Amygdala (tissue), 56 donors: ENCODE measurements around the gene OR6B1.
"Not testable (repeated sequence)": the region's sequence is repeated elsewhere in the genome, so short reads cannot be mapped to it uniquely, and the experiment has no call there.

ENCODE experiments used
- DNase-seq, 56 donors: peaks; one replicate each; lab custom pipeline; 2025; lab: John Stamatoyannopoulos, UW

OR6B1 gene

GRCh38 chr7:144004703-144005102 is 4.6 kb downstream of the OR6B1 start:
- DNase-seq: no peak

- no peak for DNase-seq
These were observed 6.0 kb downstream of the OR6B1 start for GRCh38 chr7:144006029-144006691.

- DNase-seq: no peak
These were observed 6.5 kb downstream of the OR6B1 start for GRCh38 chr7:144006692-144007042.

- no peak for DNase-seq
These were observed 9.2 kb downstream of the OR6B1 start for GRCh38 chr7:144009361-144009760.

- not testable (repeated sequence) for DNase-seq
These were observed 9.9 kb downstream of the OR6B1 start for GRCh38 chr7:144010061-144010460.

GRCh38 chr7:144010821-144011220 is 10.7 kb downstream of the OR6B1 start:
- DNase-seq: not testable (repeated sequence)

GRCh38 chr7:144011458-144012230 is 11.5 kb downstream of the OR6B1 start:
- no peak for DNase-seq

- no peak for DNase-seq
These were observed 17.9 kb downstream of the OR6B1 start for GRCh38 chr7:144018065-144018464.

GRCh38 chr7:144019457-144019856 is 19.3 kb downstream of the OR6B1 start:
- DNase-seq: no peak

GRCh38 chr7:144020340-144020739 is 20.2 kb downstream of the OR6B1 start:
- no peak for DNase-seq

- no peak for DNase-seq
These were observed 22.0 kb downstream of the OR6B1 start for GRCh38 chr7:144022169-144022568.

- DNase-seq: no peak
These were observed 23.2 kb downstream of the OR6B1 start for GRCh38 chr7:144023171-144023827.

GRCh38 chr7:144024213-144024612 is 24.1 kb downstream of the OR6B1 start:
- DNase-seq: no peak

GRCh38 chr7:144026203-144026883 is 26.2 kb downstream of the OR6B1 start:
- DNase-seq: no peak

GRCh38 chr7:144027070-144027469 is 26.9 kb downstream of the OR6B1 start:
- no peak for DNase-seq

- no peak for DNase-seq
These were observed 27.9 kb downstream of the OR6B1 start for GRCh38 chr7:144027974-144028373.

GRCh38 chr7:144028547-144028946 is 28.4 kb downstream of the OR6B1 start:
- no peak for DNase-seq

GRCh38 chr7:144032516-144032915 is 32.4 kb downstream of the OR6B1 start:
- no peak for DNase-seq

- DNase-seq: no peak
These were observed 33.0 kb downstream of the OR6B1 start for GRCh38 chr7:144032985-144033709.

GRCh38 chr7:144035385-144035784 is 35.3 kb downstream of the OR6B1 start:
- DNase-seq: no peak
